HG03520 (cell line): ENCODE measurements around the gene SOX9.
"Not testable (repeated sequence)": the region's sequence is repeated elsewhere in the genome, so short reads cannot be mapped to it uniquely, and the experiment has no call there.

Experiments used
- ATAC-seq: cut with Tn5 transposase; IDR thresholded peaks from one replicate; pipeline ENCODE4 v1.9.1; 2021; ENCODE audit warnings: mild to moderate bottlenecking, moderate library complexity; ENCODE audit not compliant: unreplicated experiment

The SOX9 gene

GRCh38 chr17:72110942-72111318 lies 9.9 kb upstream of the SOX9 start:
- no peak for ATAC-seq

GRCh38 chr17:72111336-72111923 lies 9.4 kb upstream of the SOX9 start:
- no peak for ATAC-seq

- not testable (repeated sequence) for ATAC-seq
These were observed 8.9 kb upstream of the SOX9 start for GRCh38 chr17:72111926-72112325.

- no peak for ATAC-seq
These were observed 7.1 kb upstream of the SOX9 start for GRCh38 chr17:72113751-72114150.

GRCh38 chr17:72115781-72116525 lies 4.9 kb upstream of the SOX9 start:
- no peak for ATAC-seq

GRCh38 chr17:72116661-72117521 lies 3.9 kb upstream of the SOX9 start:
- no peak for ATAC-seq

- no peak for ATAC-seq
These were observed 3.1 kb upstream of the SOX9 start for GRCh38 chr17:72117535-72118334.

GRCh38 chr17:72118335-72119076 lies 2.3 kb upstream of the SOX9 start:
- no peak for ATAC-seq

GRCh38 chr17:72119077-72119872 lies 1.5 kb upstream of the SOX9 start:
- ATAC-seq, result no peak

GRCh38 chr17:72119873-72120641 lies 763 bp upstream of the SOX9 start:
- peak; percentile 21 for ATAC-seq

GRCh38 chr17:72121164-72122009 lies 567 bp downstream of the SOX9 start:
- ATAC-seq, result no peak

- ATAC-seq, result no peak
These were observed 1.4 kb downstream of the SOX9 start for GRCh38 chr17:72122010-72122764.

- no peak for ATAC-seq
These were observed 2.1 kb downstream of the SOX9 start for GRCh38 chr17:72122765-72123529.

- no peak for ATAC-seq
These were observed 3.0 kb downstream of the SOX9 start for GRCh38 chr17:72123530-72124437.

GRCh38 chr17:72124438-72124775 lies 3.6 kb downstream of the SOX9 start:
- ATAC-seq, result no peak
